ENCODE results near the gene BRWD1. TPM values are rescaled to one million over a fixed set of nuclear protein-coding genes. Genes with fewer than 3 reads are reported as not detected.

BRWD1 gene
- total RNA-seq, 1 experiment from 2014 or later, result 53.3 TPM

DNA sequence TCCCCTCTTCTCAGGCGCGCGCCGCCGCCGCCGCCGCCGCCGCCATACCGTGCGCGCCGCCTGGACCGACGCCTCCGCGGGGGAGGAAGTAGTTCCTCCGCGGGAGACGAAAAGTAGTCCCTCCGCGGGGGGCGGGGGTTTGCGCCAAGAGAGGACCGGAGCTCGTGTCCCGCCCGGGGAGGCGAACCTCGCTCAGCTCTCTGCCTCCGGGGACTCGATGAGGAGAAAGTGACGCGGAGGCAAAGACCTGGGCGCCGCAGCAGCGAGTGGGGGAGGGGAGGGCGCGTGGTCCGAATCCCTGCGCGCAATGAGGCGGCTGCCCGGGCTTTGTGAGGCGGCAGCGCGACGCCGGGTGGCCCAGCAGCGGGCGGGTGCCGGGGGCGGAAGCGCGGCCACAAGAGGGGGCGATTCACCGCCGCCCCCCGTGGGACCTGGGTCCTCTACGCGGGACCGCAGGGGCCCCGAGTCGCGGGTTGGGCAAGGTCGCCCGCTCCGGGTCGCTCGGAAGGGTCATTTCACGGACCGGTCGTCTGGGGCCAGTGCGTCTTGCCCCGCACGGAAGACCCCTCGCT is at the start of gene BRWD1 (continued):
- no peak for TF ChIP-seq ATF1 (CRISPR knock-in tag; IDR thresholded peaks at IDR 0.05)
- peak; percentile 96 for TF ChIP-seq MAX (CRISPR knock-in tag; IDR thresholded peaks at IDR 0.05)
- TF ChIP-seq, protein P1, sequence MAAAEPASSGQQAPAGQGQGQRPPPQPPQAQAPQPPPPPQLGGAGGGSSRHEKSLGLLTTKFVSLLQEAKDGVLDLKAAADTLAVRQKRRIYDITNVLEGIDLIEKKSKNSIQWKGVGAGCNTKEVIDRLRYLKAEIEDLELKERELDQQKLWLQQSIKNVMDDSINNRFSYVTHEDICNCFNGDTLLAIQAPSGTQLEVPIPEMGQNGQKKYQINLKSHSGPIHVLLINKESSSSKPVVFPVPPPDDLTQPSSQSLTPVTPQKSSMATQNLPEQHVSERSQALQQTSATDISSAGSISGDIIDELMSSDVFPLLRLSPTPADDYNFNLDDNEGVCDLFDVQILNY (CRISPR knock-in tag; IDR thresholded peaks at IDR 0.05), result peak; percentile 56
- TF ChIP-seq, protein P2, sequence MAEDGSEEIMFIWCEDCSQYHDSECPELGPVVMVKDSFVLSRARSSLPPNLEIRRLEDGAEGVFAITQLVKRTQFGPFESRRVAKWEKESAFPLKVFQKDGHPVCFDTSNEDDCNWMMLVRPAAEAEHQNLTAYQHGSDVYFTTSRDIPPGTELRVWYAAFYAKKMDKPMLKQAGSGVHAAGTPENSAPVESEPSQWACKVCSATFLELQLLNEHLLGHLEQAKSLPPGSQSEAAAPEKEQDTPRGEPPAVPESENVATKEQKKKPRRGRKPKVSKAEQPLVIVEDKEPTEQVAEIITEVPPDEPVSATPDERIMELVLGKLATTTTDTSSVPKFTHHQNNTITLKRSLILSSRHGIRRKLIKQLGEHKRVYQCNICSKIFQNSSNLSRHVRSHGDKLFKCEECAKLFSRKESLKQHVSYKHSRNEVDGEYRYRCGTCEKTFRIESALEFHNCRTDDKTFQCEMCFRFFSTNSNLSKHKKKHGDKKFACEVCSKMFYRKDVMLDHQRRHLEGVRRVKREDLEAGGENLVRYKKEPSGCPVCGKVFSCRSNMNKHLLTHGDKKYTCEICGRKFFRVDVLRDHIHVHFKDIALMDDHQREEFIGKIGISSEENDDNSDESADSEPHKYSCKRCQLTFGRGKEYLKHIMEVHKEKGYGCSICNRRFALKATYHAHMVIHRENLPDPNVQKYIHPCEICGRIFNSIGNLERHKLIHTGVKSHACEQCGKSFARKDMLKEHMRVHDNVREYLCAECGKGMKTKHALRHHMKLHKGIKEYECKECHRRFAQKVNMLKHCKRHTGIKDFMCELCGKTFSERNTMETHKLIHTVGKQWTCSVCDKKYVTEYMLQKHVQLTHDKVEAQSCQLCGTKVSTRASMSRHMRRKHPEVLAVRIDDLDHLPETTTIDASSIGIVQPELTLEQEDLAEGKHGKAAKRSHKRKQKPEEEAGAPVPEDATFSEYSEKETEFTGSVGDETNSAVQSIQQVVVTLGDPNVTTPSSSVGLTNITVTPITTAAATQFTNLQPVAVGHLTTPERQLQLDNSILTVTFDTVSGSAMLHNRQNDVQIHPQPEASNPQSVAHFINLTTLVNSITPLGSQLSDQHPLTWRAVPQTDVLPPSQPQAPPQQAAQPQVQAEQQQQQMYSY (CRISPR knock-in tag; IDR thresholded peaks at IDR 0.05), result no peak
- peak; percentile 86 for TF ChIP-seq FOXP1 (CRISPR knock-in tag; IDR thresholded peaks at IDR 0.05; ENCODE audit: borderline replicate concordance)
- TF ChIP-seq JUN (CRISPR knock-in tag; IDR thresholded peaks at IDR 0.05), result no peak
- TF ChIP-seq ERG (CRISPR knock-in tag; IDR thresholded peaks at IDR 0.05), result no peak
- TF ChIP-seq USF2 (CRISPR knock-in tag; IDR thresholded peaks at IDR 0.05), result no peak
- TF ChIP-seq, protein P3, sequence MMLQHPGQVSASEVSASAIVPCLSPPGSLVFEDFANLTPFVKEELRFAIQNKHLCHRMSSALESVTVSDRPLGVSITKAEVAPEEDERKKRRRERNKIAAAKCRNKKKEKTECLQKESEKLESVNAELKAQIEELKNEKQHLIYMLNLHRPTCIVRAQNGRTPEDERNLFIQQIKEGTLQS (CRISPR knock-in tag; conservative IDR thresholded peaks at IDR 0.05), result no peak
- peak; percentile 77 for TF ChIP-seq MYBL2 (CRISPR knock-in tag; IDR thresholded peaks at IDR 0.05)
- no peak; the same call in 1 of the 2 replicates for TF ChIP-seq IRF2 (CRISPR knock-in tag; IDR thresholded peaks at IDR 0.05; ENCODE audit: borderline replicate concordance, low read depth)
- TF ChIP-seq NR2C2 (CRISPR knock-in tag; IDR thresholded peaks at IDR 0.05), result no peak
- TF ChIP-seq JAZF1 (CRISPR knock-in tag; IDR thresholded peaks at IDR 0.05), result no peak
- TF ChIP-seq TEAD4 (CRISPR knock-in tag; IDR thresholded peaks at IDR 0.05), result no peak
- TF ChIP-seq TCF7 (CRISPR knock-in tag; IDR thresholded peaks at IDR 0.05; ENCODE audit: low read depth), result no peak
- peak; percentile 48 for TF ChIP-seq SMAD3 (CRISPR knock-in tag; IDR thresholded peaks at IDR 0.05; ENCODE audit: borderline replicate concordance)
- TF ChIP-seq MXD4 (CRISPR knock-in tag; IDR thresholded peaks at IDR 0.05; ENCODE audit: borderline replicate concordance), result no peak
- TF ChIP-seq, protein P4, sequence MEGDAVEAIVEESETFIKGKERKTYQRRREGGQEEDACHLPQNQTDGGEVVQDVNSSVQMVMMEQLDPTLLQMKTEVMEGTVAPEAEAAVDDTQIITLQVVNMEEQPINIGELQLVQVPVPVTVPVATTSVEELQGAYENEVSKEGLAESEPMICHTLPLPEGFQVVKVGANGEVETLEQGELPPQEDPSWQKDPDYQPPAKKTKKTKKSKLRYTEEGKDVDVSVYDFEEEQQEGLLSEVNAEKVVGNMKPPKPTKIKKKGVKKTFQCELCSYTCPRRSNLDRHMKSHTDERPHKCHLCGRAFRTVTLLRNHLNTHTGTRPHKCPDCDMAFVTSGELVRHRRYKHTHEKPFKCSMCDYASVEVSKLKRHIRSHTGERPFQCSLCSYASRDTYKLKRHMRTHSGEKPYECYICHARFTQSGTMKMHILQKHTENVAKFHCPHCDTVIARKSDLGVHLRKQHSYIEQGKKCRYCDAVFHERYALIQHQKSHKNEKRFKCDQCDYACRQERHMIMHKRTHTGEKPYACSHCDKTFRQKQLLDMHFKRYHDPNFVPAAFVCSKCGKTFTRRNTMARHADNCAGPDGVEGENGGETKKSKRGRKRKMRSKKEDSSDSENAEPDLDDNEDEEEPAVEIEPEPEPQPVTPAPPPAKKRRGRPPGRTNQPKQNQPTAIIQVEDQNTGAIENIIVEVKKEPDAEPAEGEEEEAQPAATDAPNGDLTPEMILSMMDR (IDR thresholded peaks at IDR 0.05), result no peak
- no peak for TF ChIP-seq EMX1 (CRISPR knock-in tag; IDR thresholded peaks at IDR 0.05)
- peak; percentile 65 for TF ChIP-seq USF1 (CRISPR knock-in tag; IDR thresholded peaks at IDR 0.05)
- no peak for TF ChIP-seq ZNF138 (CRISPR knock-in tag; conservative IDR thresholded peaks at IDR 0.05)
- no peak for TF ChIP-seq CBFB (CRISPR knock-in tag; IDR thresholded peaks at IDR 0.05; ENCODE audit: low read depth)
- peak; percentile 96 for TF ChIP-seq KAT7 (CRISPR knock-in tag; IDR thresholded peaks at IDR 0.05; ENCODE audit: borderline replicate concordance)
- peak; percentile 42; the same call in 1 of the 2 replicates for TF ChIP-seq CREM (CRISPR knock-in tag; IDR thresholded peaks at IDR 0.05)
- TF ChIP-seq, protein P5, sequence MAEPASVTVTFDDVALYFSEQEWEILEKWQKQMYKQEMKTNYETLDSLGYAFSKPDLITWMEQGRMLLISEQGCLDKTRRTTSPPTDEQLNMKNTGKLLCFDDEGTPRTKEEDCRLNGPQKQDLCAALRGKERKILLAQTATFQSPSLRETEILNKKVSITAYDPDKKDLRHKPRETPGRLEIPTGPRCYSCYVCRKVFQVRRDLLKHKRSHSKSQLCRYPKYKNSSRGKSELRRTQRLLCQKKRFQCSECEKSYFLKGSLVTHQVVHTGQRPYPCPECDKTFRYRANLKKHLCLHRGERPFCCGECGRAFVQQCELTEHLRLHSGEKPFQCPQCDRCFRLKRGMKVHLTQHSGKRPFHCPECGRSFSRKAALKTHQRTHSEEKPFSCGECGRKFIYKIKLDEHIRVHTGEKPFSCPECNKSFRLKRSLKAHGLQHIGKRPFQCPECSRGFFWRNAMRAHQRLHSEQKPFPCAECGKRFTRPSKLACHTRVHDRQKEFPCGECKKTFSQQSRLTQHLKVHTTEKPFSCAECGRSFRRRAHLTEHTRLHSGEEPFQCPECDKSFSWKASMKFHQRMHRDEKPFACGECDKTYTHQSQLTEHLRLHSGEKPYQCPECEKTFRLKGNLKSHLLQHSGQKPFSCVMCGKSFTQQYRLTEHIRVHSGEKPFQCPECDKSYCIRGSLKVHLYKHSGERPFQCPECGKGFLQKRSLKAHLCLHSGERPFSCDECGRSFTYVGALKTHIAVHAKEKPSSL (CRISPR knock-in tag; conservative IDR thresholded peaks at IDR 0.05), result no peak
- TF ChIP-seq, protein P6, sequence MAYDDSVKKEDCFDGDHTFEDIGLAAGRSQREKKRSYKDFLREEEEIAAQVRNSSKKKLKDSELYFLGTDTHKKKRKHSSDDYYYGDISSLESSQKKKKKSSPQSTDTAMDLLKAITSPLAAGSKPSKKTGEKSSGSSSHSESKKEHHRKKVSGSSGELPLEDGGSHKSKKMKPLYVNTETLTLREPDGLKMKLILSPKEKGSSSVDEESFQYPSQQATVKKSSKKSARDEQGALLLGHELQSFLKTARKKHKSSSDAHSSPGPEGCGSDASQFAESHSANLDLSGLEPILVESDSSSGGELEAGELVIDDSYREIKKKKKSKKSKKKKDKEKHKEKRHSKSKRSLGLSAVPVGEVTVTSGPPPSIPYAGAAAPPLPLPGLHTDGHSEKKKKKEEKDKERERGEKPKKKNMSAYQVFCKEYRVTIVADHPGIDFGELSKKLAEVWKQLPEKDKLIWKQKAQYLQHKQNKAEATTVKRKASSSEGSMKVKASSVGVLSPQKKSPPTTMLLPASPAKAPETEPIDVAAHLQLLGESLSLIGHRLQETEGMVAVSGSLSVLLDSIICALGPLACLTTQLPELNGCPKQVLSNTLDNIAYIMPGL (CRISPR knock-in tag; IDR thresholded peaks at IDR 0.05), result peak; percentile 92

Measured in WTC11 (cell line).